CD8-positive, alpha-beta memory T cell (primary cell): ENCODE results near the gene IFNB1. TPM values are rescaled to one million over a fixed set of nuclear protein-coding genes. Genes with fewer than 3 reads are reported as not detected.

Source experiments
- CTCF ChIA-PET: fragments of 350-600 bp; sonication (Branson Sonifier 250); formaldehyde crosslinking; loops from one replicate; lab custom pipeline; 2021; ENCODE audit warnings: antibody characterized with exemption; lab: Charles Lee
- POLR2A ChIA-PET: fragments of 350-600 bp; sonication (Branson Sonifier 250); formaldehyde crosslinking; loops from one replicate; lab custom pipeline; 2021; ENCODE audit warnings: antibody characterized with exemption; lab: Charles Lee
- DNase-seq, 5 donors: peaks; one replicate each; pipeline versions ENCODE4 v3.0.0 to v3.0.0-alpha.2; 2020 to 2022; ENCODE audit warnings: mixed read lengths in 1 of 5
- H3K27ac ChIP-seq: one replicate; pipeline ENCODE4 v1.7.0; 2013; ENCODE audit warnings: low read depth, mild to moderate bottlenecking, low read length, moderate library complexity
- H3K27me3 ChIP-seq: 2 replicates; pipeline ENCODE4 v1.7.0; 2013; ENCODE audit warnings: low read length, mild to moderate bottlenecking; ENCODE audit not compliant: insufficient read depth, poor library complexity, severe bottlenecking
- H3K36me3 ChIP-seq: 2 replicates; pipeline ENCODE4 v1.7.0; 2013; ENCODE audit warnings: mild to moderate bottlenecking, low read length, moderate library complexity; ENCODE audit not compliant: insufficient read depth
- H3K4me1 ChIP-seq: 2 replicates; pipeline ENCODE4 v1.7.0; 2013; ENCODE audit warnings: mild to moderate bottlenecking, low read length, moderate library complexity; ENCODE audit not compliant: insufficient read depth
- H3K4me3 ChIP-seq: 2 replicates; pipeline ENCODE4 v1.7.0; 2013; ENCODE audit warnings: mild to moderate bottlenecking, low read length
- H3K9me3 ChIP-seq: 2 replicates; pipeline ENCODE4 v1.7.0; 2013; ENCODE audit warnings: mild to moderate bottlenecking, low read length
- H3K27ac Mint-ChIP-seq, 8 donors: one replicate each; pipeline ENCODE4 v1.8.0; 2020 to 2021; ENCODE audit warnings: mixed read lengths in 8 of 8, mild to moderate bottlenecking in 6 of 8, inconsistent platforms in 3 of 8, moderate library complexity in 3 of 8
- H3K27me3 Mint-ChIP-seq, 2 donors: one replicate each; pipeline ENCODE4 v1.8.0; 2020 to 2021; ENCODE audit warnings: mixed read lengths in 2 of 2, mild to moderate bottlenecking in 1 of 2, moderate library complexity in 1 of 2
- H3K36me3 Mint-ChIP-seq, 3 donors: one replicate each; pipeline ENCODE4 v1.8.0; 2020 to 2021; ENCODE audit warnings: mixed read lengths in 3 of 3, inconsistent platforms in 1 of 3, mild to moderate bottlenecking in 1 of 3
- H3K4me1 Mint-ChIP-seq, 3 donors: one replicate each; pipeline ENCODE4 v1.8.0; 2020 to 2021; ENCODE audit warnings: mixed read lengths in 3 of 3, inconsistent platforms in 1 of 3, mild to moderate bottlenecking in 1 of 3
- H3K4me3 Mint-ChIP-seq, 7 donors: one replicate each; pipeline ENCODE4 v1.8.0; 2020 to 2021; ENCODE audit warnings: mixed read lengths in 7 of 7, mild to moderate bottlenecking in 6 of 7, moderate library complexity in 4 of 7, inconsistent platforms in 2 of 7
- H3K9me3 Mint-ChIP-seq, 5 donors: one replicate each; pipeline ENCODE4 v1.8.0; 2020 to 2022; ENCODE audit warnings: mixed read lengths in 5 of 5, mild to moderate bottlenecking in 3 of 5, moderate library complexity in 2 of 5, inconsistent platforms in 1 of 5
- polyA plus RNA-seq: library from polyadenylated mRNA; unstranded; fragments of 300-500 nt; fragmentation: Illumina TruSeq; gene quantifications from one replicate; pipeline ENCODE4 v1.2.3, GENCODE V29; 2021
- total RNA-seq, 2 experiments: library from RNA; stranded (reverse); gene quantifications; one replicate each; pipeline ENCODE4 v1.2.3, GENCODE V29; 2021

Gene IFNB1
- total and polyA plus RNA-seq, 3 experiments from 2014 or later = not detected

- no peak overlapping the region for H3K27ac ChIP-seq
- H3K27me3 Mint-ChIP-seq = peaks cover 0 to under 1% of the 10 kb centered on the region in 2 donors
- H3K9me3 ChIP-seq = no peaks in the 10 kb centered on the region
- CTCF ChIA-PET = interaction anchor here (0.8 to 1.3 kb wide), 2 partner anchors 8 to 41 kb away, joined by 3 read pairs; partner anchors contain the start of gene IFNB1
- no peaks in the 10 kb centered on the region for H3K4me1 Mint-ChIP-seq
- no peak for DNase-seq
- no peaks in the 10 kb centered on the region for H3K4me1 ChIP-seq
- peaks cover 0 to 1% (median 0%) of the 10 kb centered on the region in 3 donors for H3K36me3 Mint-ChIP-seq
- H3K4me3 ChIP-seq = no peak overlapping the region
- POLR2A ChIA-PET = no interaction called here
- H3K36me3 ChIP-seq = no peaks in the 10 kb centered on the region
- no peak overlapping the region for H3K4me3 Mint-ChIP-seq
- H3K9me3 Mint-ChIP-seq = no peaks in the 10 kb centered on the region
- no peak overlapping the region for H3K27ac Mint-ChIP-seq
- H3K27me3 ChIP-seq = no peaks in the 10 kb centered on the region
These were observed 7.6 kb downstream of the IFNB1 start for GRCh38 chr9:21070171-21070571.

- Histone ChIP-seq H3K4me1 (peaks cover 10% of the 10 kb centered on the region), H3K36me3 (no peaks in the 10 kb centered on the region), H3K4me3 (no peak overlapping the region), H3K9me3 (no peaks in the 10 kb centered on the region), H3K27me3 (no peaks in the 10 kb centered on the region), H3K27ac (no peak overlapping the region)
- Mint-ChIP-seq H3K27ac (peak overlapping the region in 5 of 8 donors; percentile 7 to 55 (median 27)), H3K4me1 (peaks cover 16 to 23% (median 21%) of the 10 kb centered on the region in 3 donors), H3K27me3 (no peaks in the 10 kb centered on the region), H3K4me3 (peak overlapping the region in 2 of 7 donors; percentile 9 to 39), H3K9me3 (no peaks in the 10 kb centered on the region), H3K36me3 (no peaks in the 10 kb centered on the region)
- CTCF ChIA-PET = interaction anchor here (1.5 kb wide), 1 partner anchor 18 kb away, joined by 3 read pairs; no protein-coding TSS in a partner anchor
- POLR2A ChIA-PET = interaction anchor here (0.7 kb wide), 1 partner anchor 1935 kb away, joined by 3 read pairs; no protein-coding TSS in a partner anchor
- peak in 2 of 5 donors; percentile 6 to 7 for DNase-seq
These were observed 16.7 kb downstream of the IFNB1 start for GRCh38 chr9:21060919-21061561.

GRCh38 chr9:21056931-21057330, 20.8 kb downstream of the IFNB1 start:
- ChIA-PET CTCF (no interaction called here), POLR2A (no interaction called here)
- no peak for DNase-seq
- Mint-ChIP-seq H3K27me3 (no peaks in the 10 kb centered on the region), H3K4me3 (no peak overlapping the region), H3K9me3 (no peaks in the 10 kb centered on the region), H3K36me3 (peaks cover 0 to 4% (median 0%) of the 10 kb centered on the region in 3 donors), H3K4me1 (peaks cover 16 to 22% (median 21%) of the 10 kb centered on the region in 3 donors), H3K27ac (no peak overlapping the region)
- H3K36me3 ChIP-seq = no peaks in the 10 kb centered on the region
- H3K9me3 ChIP-seq = no peaks in the 10 kb centered on the region
- peaks cover 10% of the 10 kb centered on the region for H3K4me1 ChIP-seq
- H3K27ac ChIP-seq = no peak overlapping the region
- no peak overlapping the region for H3K4me3 ChIP-seq
- H3K27me3 ChIP-seq = no peaks in the 10 kb centered on the region

DNA sequence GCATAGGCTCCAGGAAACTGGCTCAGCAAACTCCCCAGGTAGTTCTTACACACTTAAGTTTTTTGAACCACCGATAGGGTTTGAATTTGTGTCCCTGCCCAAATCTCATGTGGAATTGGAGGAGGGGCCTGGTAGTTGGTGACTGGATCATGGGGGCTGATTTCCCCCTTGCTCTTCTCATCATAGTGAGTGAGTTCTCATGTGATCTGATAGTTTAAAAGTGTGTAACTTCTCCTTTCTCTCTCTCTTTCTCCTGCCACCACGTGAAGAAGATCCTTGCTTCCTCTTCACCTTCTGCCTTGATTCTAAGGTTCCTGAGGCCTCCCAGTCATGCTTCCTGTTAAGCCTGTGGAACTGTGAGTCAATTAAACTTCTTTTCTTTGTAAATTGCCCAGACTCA, 23.9 kb downstream of the IFNB1 start:
- H3K27me3 Mint-ChIP-seq = no peaks in the 10 kb centered on the region
- H3K27ac Mint-ChIP-seq = no peak overlapping the region
- no peaks in the 10 kb centered on the region for H3K4me1 Mint-ChIP-seq
- ChIA-PET CTCF (interaction anchor here (0.7 kb wide), 1 partner anchor 145 kb away, joined by 4 read pairs; no protein-coding TSS in a partner anchor), POLR2A (no interaction called here)
- Histone ChIP-seq H3K4me3 (no peak overlapping the region), H3K9me3 (no peaks in the 10 kb centered on the region), H3K27me3 (no peaks in the 10 kb centered on the region), H3K36me3 (no peaks in the 10 kb centered on the region), H3K4me1 (no peaks in the 10 kb centered on the region), H3K27ac (no peak overlapping the region)
- H3K36me3 Mint-ChIP-seq = peaks cover 0 to 8% (median 0%) of the 10 kb centered on the region in 3 donors
- no peak overlapping the region for H3K4me3 Mint-ChIP-seq
- DNase-seq = no peak
- no peaks in the 10 kb centered on the region for H3K9me3 Mint-ChIP-seq

GRCh38 chr9:21047281-21047691, 30.5 kb downstream of the IFNB1 start:
- H3K4me3 ChIP-seq = no peak overlapping the region
- POLR2A ChIA-PET = no interaction called here
- H3K27ac Mint-ChIP-seq = no peak overlapping the region

DNA sequence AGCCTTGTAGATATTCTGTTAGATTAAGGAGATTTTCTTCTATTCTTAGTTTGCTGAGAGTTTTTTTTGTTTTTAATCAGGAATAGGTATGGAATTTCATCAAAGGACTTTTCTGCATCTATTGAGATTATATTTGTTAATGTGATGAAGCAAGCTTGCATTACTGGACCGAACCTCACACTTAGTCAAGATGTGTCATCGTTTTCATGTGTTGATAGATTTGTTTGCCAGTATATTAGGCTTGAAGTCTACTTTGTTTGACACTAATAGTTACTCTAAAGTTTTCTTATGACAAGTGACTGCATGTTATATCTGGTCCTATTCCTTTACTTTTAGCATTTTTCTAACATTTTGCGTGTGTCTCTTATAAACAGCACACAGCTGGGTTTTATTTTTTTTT, 33.9 kb downstream of the IFNB1 start:
- H3K27me3 Mint-ChIP-seq = no peaks in the 10 kb centered on the region
- no peak overlapping the region for H3K4me3 Mint-ChIP-seq

More at GRCh38 chr9:21047281-21047691, 30.5 kb downstream of the IFNB1 start:
- Mint-ChIP-seq H3K9me3 (no peaks in the 10 kb centered on the region), H3K27me3 (no peaks in the 10 kb centered on the region), H3K4me3 (no peak overlapping the region), H3K4me1 (peaks cover 0 to 7% (median 5%) of the 10 kb centered on the region in 3 donors), H3K36me3 (peaks cover 0 to 4% (median 0%) of the 10 kb centered on the region in 3 donors)
- Histone ChIP-seq H3K9me3 (no peaks in the 10 kb centered on the region), H3K27ac (no peak overlapping the region), H3K27me3 (no peaks in the 10 kb centered on the region), H3K36me3 (no peaks in the 10 kb centered on the region), H3K4me1 (no peaks in the 10 kb centered on the region)
- CTCF ChIA-PET = no interaction called here
- no peak for DNase-seq

GRCh38 chr9:21042466-21042865, 35.3 kb downstream of the IFNB1 start:
- Histone ChIP-seq H3K36me3 (no peaks in the 10 kb centered on the region), H3K4me1 (peaks cover 7% of the 10 kb centered on the region), H3K9me3 (no peaks in the 10 kb centered on the region), H3K27ac (no peak overlapping the region), H3K4me3 (no peak overlapping the region), H3K27me3 (no peaks in the 10 kb centered on the region)
- DNase-seq = no peak
- CTCF ChIA-PET = no interaction called here
- POLR2A ChIA-PET = no interaction called here
- H3K27me3 Mint-ChIP-seq = no peaks in the 10 kb centered on the region
- H3K27ac Mint-ChIP-seq = no peak overlapping the region
- no peaks in the 10 kb centered on the region for H3K9me3 Mint-ChIP-seq
- peaks cover 12 to 20% (median 17%) of the 10 kb centered on the region in 3 donors for H3K4me1 Mint-ChIP-seq
- H3K36me3 Mint-ChIP-seq = no peaks in the 10 kb centered on the region
- no peak overlapping the region for H3K4me3 Mint-ChIP-seq

More for the DNA sequence above, 33.9 kb downstream of the IFNB1 start:
- H3K9me3 ChIP-seq = no peaks in the 10 kb centered on the region
- no peak for DNase-seq
- H3K27ac Mint-ChIP-seq = no peak overlapping the region
- H3K36me3 ChIP-seq = no peaks in the 10 kb centered on the region
- peaks cover 7% of the 10 kb centered on the region for H3K4me1 ChIP-seq
- H3K9me3 Mint-ChIP-seq = no peaks in the 10 kb centered on the region
- ChIA-PET POLR2A (no interaction called here), CTCF (no interaction called here)
- H3K27ac ChIP-seq = no peak overlapping the region
- peaks cover 12 to 21% (median 17%) of the 10 kb centered on the region in 3 donors for H3K4me1 Mint-ChIP-seq
- no peaks in the 10 kb centered on the region for H3K27me3 ChIP-seq
- no peak overlapping the region for H3K4me3 ChIP-seq
- no peaks in the 10 kb centered on the region for H3K36me3 Mint-ChIP-seq

DNA sequence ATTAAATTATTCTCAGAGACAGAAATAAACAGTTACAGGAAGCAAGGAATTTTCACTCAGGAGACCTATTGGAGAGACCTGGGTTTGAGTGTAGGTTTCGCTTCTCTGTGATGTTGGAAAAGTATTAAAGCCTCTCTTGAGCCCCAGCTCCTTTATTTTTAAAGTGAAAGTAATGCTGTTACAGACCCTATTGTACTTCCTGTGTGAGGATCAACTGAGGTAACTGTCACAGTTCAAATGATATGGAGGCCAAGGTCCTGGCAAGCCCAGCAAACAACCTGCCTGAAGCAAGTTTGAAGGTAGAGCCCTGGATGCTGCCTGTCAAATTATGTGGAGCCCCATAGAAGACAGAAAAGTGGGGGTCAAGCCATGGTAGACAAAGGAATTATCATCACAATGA, 38.4 kb downstream of the IFNB1 start:
- no peaks in the 10 kb centered on the region for H3K27me3 ChIP-seq
- Mint-ChIP-seq H3K27ac (peak overlapping the region in 6 of 8 donors; percentile 20 to 97 (median 66)), H3K4me1 (peaks cover 12 to 15% (median 14%) of the 10 kb centered on the region in 3 donors), H3K36me3 (peaks cover 0 to 4% (median 0%) of the 10 kb centered on the region in 3 donors), H3K9me3 (no peaks in the 10 kb centered on the region), H3K27me3 (peaks cover 0 to 1% of the 10 kb centered on the region in 2 donors), H3K4me3 (peak overlapping the region in 5 of 7 donors; percentile 9 to 50 (median 32))
- no peaks in the 10 kb centered on the region for H3K36me3 ChIP-seq
- ChIA-PET CTCF (interaction anchor here (1.3 kb wide), 1 partner anchor 20 kb away, joined by 3 read pairs; no protein-coding TSS in a partner anchor), POLR2A (no interaction called here)
- H3K4me3 ChIP-seq = no peak overlapping the region
- H3K27ac ChIP-seq = no peak overlapping the region
- DNase-seq = no peak
- peaks cover 7% of the 10 kb centered on the region for H3K4me1 ChIP-seq
- H3K9me3 ChIP-seq = no peaks in the 10 kb centered on the region
